Pancreas (tissue), 10 donors: Measurements from ENCODE around the gene MAPK6. TPM values are rescaled to one million over a fixed set of nuclear protein-coding genes. Genes with fewer than 3 reads are reported as not detected.

Source experiments
- ATAC-seq, 4 donors: fragments of 200-7000 bp; cut with Tn5 transposase; one replicate each; pipeline versions ENCODE4 v1.8.0 to v1.9.1; 2020; ENCODE audit warnings: mild to moderate bottlenecking in 4 of 4, moderate library complexity in 4 of 4
- DNase-seq, 6 donors: peaks; one replicate each; pipeline ENCODE4 v3.0.0-alpha.2; 2020
- FAIRE-seq: peaks from 2 replicates; lab custom pipeline; 2012; peaks lifted over from hg19 to GRCh38; lab: Jason Lieb, UNC
- H3K27ac ChIP-seq, 4 donors: fragments of 200-600 bp; sonication (generic); 1 replicate in 3 of 4; 2 replicates in 1 of 4; pipeline versions ENCODE4 v1.5.0 to v1.8.0; 2020
- H3K27me3 ChIP-seq, 4 donors: fragments of 200-600 bp; one replicate each; pipeline ENCODE4 v1.8.0; 2021
- H3K36me3 ChIP-seq, 3 donors: fragments of 200-600 bp; sonication (generic) in 1 of 3; one replicate each; pipeline versions ENCODE4 v1.5.0 to v1.8.0; 2020 to 2021
- H3K4me1 ChIP-seq, 3 donors: fragments of 200-600 bp; one replicate each; pipeline ENCODE4 v1.8.0; 2021
- H3K4me3 ChIP-seq, 4 donors: fragments of 200-600 bp; sonication (generic) in 2 of 4; one replicate each; pipeline versions ENCODE4 v1.5.0 to v1.8.0; 2020 to 2021
- H3K9me3 ChIP-seq, 4 donors: fragments of 200-600 bp; one replicate each; pipeline ENCODE4 v1.8.0; 2021
- WGBS, 2 donors: extraction: QIAGEN DNeasy Blood & Tissue Kit; methylation state at CpG; one replicate each; pipeline ENCODE4 v1.1.7; 2013; 5-methylcytosine and 5-hydroxymethylcytosine counted together
- intact Hi-C, 3 donors: fragments of 100-400 bp; cut with DNase I; formaldehyde crosslinking; loops; one replicate each; pipeline versions ENCODE4 v1.11.1 to v1.14.2; 2022
- polyA plus RNA-seq, 2 donors: library from polyadenylated mRNA; stranded (reverse); fragments of 200-250 nt; gene quantifications; one replicate each; pipeline ENCODE4 v1.2.3, GENCODE V29; 2013
- total RNA-seq, 6 donors: library from RNA; stranded (reverse); fragmentation: NEBNext Ultra II Directional in 4 of 6; extraction: Animal tissue kit (Norgen Biotek cat#: 25700) in 4 of 6; gene quantifications; one replicate each; pipeline versions ENCODE4 v1.2.1 to v1.2.4, GENCODE V29; 2021 to 2023
- TF ChIP-seq, protein P1 (sequence below), 4 donors: fragments of 200-600 bp; sonication (generic) in 3 of 4; IDR thresholded peaks; one replicate each; pipeline versions ENCODE4 v1.5.0 to v1.8.0; 2021; ENCODE audit warnings: antibody characterized with exemption in 4 of 4
- donor health status: healthy with polysubstance abuse.
- donor health status: DM: no; HTN: no; CAD: no; lungs with moderate emphysema.
- donor health status: DM: no; HTN: no; CAD: no.
- donor health status: control.
- donor health status: control.
- donor health status: Bipolar disorder and iron deficiency.
- donor health status: DM: yes; HTN: yes; CAD: no.
- donor health status: DM: no; HTN: no; CAD: no.
- donor health status: DM: no; HTN: no; CAD: no.
- donor health status: DM: yes; HTN: yes; CAD: no.

MAPK6 gene
- total and polyA plus RNA-seq, 8 donors: 3.0 to 13.9 (median 10.1) TPM

DNA sequence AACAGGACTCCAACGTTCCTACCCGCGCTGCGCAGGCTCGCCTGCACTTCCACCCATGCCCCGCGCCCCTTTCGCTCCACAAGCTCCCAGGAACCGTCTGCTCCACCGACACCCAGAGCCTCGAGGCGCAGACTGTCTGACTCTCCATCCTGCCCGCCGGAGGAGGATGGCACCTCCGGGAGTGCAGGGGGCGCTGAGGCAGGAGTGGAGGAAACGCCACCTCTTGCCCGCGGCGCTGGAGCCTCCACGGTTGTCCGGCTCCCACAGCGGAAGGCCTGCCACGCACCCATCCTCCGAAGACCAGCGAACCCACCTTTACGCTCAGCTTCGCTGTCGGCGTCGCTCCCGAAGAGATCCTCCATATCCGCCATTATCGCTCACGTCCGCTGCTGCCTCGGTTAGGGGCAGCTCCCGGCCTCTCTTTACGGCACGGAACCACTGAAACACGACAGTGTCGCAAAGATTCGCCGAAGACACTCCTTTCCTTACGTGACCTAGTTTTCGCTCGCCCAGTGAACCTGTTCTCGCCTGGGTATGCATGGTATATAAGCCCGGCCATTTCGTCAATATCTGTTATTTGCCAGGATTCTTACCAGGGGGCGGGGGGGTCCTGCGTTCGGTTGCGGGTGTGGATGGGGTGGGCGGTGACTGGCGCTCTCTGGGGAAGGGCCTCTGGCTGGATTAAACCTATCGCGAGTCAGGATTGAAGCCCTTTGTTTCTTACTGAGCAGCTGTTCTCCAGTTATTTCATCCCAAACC lies 47.5 kb upstream of the MAPK6 start, which contains the start of gene LEO1:
LEO1 (minus strand) TSS at position 404 of the 759 bp plus-strand sequence; CDS start at position 371, 33 bp downstream.
- intact Hi-C loops: no loop called here
- H3K27me3 ChIP-seq: no peaks in the 10 kb centered on the region
- peaks cover 0 to 11% (median 4%) of the 10 kb centered on the region in 3 donors for H3K4me1 ChIP-seq
- H3K36me3 ChIP-seq: no peaks in the 10 kb centered on the region
- DNase-seq: peak; percentile 80 to 93 (median 91)
- peak; percentile 29 for FAIRE-seq
- H3K4me3 ChIP-seq: peak within 1 kb of the TSS; percentile 55 to 90 (median 78)
- H3K27ac ChIP-seq: peak within 1 kb of the TSS; percentile 68 to 94 (median 87)
- WGBS, 2 donors: 0% methylated on average over 58 of the region's 58 CpGs
- H3K9me3 ChIP-seq: no peaks in the 10 kb centered on the region
- TF ChIP-seq, protein P1, sequence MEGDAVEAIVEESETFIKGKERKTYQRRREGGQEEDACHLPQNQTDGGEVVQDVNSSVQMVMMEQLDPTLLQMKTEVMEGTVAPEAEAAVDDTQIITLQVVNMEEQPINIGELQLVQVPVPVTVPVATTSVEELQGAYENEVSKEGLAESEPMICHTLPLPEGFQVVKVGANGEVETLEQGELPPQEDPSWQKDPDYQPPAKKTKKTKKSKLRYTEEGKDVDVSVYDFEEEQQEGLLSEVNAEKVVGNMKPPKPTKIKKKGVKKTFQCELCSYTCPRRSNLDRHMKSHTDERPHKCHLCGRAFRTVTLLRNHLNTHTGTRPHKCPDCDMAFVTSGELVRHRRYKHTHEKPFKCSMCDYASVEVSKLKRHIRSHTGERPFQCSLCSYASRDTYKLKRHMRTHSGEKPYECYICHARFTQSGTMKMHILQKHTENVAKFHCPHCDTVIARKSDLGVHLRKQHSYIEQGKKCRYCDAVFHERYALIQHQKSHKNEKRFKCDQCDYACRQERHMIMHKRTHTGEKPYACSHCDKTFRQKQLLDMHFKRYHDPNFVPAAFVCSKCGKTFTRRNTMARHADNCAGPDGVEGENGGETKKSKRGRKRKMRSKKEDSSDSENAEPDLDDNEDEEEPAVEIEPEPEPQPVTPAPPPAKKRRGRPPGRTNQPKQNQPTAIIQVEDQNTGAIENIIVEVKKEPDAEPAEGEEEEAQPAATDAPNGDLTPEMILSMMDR (IDR thresholded peaks at IDR 0.05): peak in 1 of 4 donors; percentile 16
- ATAC-seq: peak; percentile 96 to 99 (median 98)

DNA sequence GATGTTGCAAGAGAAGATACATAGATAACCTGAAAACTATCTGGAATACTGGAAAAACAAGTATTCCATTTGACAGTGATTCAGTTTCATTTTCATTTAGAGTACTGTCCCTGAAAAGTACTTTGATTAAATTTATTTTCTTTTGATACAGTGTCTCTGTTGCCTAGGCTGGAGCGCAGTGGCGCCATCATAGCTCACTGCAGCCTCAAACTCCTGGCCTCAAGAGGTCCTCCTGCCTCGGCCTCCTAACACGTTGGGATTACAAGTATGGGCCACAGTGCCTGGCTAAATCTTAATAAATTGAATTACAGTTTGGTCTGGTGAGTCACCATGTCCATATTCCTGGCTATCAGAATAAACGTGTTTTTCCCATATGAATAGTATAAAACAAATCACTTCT lies 45.8 kb upstream of the MAPK6 start:
- Histone ChIP-seq H3K27ac (no peak overlapping the region), H3K9me3 (no peaks in the 10 kb centered on the region), H3K36me3 (no peaks in the 10 kb centered on the region), H3K27me3 (no peaks in the 10 kb centered on the region), H3K4me1 (peaks cover 0 to 11% (median 4%) of the 10 kb centered on the region in 3 donors), H3K4me3 (no peak overlapping the region)
- FAIRE-seq: no peak
- TF ChIP-seq, protein P1 (IDR thresholded peaks at IDR 0.05): no peak
- intact Hi-C loops: no loop called here
- ATAC-seq: no peak
- DNase-seq: no peak
- WGBS, 2 donors: 89 to 96% methylated on average over 4 to 5 of the region's 5 CpGs

DNA sequence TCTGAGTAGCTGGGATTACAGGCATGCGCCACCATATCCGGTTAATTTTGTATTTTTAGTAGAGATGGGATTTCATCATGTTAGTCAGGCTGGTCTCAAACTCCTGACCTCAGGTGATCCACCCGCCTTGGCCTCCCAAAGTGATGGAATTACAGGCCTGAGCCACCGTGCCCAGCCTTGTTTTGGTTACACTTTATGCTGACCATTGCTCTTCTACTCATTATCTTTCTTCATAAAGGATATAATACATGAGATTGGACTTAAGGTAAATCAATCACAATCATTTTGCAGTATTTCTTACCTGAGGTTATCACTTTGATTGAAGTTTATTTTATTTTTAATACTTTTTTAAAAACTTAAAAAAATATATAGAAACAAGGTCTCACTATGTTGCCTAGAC lies 45.2 kb upstream of the MAPK6 start:
- intact Hi-C loops: no loop called here
- FAIRE-seq: no peak

DNA sequence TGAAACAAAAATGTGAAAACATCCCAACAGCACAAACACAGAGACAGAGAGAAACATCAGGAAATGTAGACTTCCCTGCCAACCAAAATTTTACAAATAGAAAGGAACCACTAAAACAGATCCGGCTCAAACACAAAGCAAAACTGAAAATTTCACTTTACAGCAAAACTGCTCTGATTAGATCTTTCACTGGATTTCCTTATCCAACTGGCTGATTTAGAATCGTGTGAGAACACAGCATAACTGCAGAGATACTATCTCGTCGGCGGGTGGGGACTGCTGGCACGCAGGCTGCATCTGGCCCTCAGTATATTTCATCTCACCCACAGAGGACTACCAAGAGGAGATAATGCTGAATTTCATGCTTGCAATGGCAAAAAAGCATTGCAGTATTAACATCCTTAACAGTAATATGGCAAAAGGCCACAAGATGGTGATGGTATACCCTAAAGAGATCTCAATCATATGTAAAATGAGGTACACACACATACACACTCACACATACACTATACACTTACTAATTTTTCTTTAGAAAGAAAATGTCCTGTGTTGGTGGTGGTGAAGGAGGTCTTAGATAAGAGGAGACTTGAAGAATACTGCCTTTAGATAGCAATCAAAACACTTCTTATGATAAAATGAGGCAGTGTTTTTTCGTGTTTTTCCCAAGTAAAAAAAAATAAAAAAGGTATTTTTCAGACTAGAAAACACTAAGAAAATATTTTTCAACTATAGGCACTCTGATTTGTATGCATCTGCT lies 36.8 kb upstream of the MAPK6 start:
- intact Hi-C loops: no loop called here
- DNase-seq (no peak), FAIRE-seq (no peak), ATAC-seq (peak; percentile 66 to 87 (median 84))
- Histone ChIP-seq H3K4me3 (no peak overlapping the region), H3K4me1 (no peaks in the 10 kb centered on the region), H3K36me3 (no peaks in the 10 kb centered on the region), H3K27ac (no peak overlapping the region), H3K27me3 (no peaks in the 10 kb centered on the region), H3K9me3 (no peaks in the 10 kb centered on the region)
- WGBS, 2 donors: 22 to 29% methylated on average over 7 of the region's 7 CpGs
- TF ChIP-seq, protein P1 (IDR thresholded peaks at IDR 0.05): no peak

More for the DNA sequence above, 45.2 kb upstream of the MAPK6 start:
- no peak for DNase-seq
- H3K27ac ChIP-seq: no peak overlapping the region
- H3K4me1 ChIP-seq: peaks cover 0 to 11% (median 4%) of the 10 kb centered on the region in 3 donors
- H3K36me3 ChIP-seq: no peaks in the 10 kb centered on the region
- H3K9me3 ChIP-seq: no peaks in the 10 kb centered on the region
- H3K27me3 ChIP-seq: no peaks in the 10 kb centered on the region
- WGBS, 2 donors: 95 to 96% methylated on average over 4 of the region's 4 CpGs
- no peak overlapping the region for H3K4me3 ChIP-seq
- TF ChIP-seq, protein P1 (IDR thresholded peaks at IDR 0.05): no peak
- ATAC-seq: no peak
